Measurements from ENCODE around the gene HDAC9.
"Not testable (repeated sequence)": the region's sequence is repeated elsewhere in the genome, so short reads cannot be mapped to it uniquely, and the experiment has no call there.

Gene HDAC9

DNA sequence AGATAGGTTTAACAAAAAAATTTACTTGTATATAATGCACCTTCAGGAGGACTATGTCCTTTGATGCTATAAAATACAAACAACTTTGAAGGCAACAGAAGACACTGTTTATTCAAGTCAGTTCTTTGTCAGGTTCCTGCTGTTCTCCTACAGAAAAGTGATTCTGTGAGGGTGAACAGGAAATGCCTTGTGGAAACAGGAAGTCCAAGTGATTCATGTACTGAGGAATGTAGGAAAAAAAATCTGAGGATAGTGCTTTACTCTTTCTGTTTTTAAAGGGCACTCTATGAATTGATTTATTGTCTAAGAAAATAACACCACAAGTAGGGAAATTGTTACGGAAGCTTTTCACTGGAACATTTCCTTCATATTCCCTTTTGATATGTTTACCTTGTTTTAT lies 171.9 kb downstream of the HDAC9 start:
- peak in 1 of 2 experiments; percentile 2 for DNase-seq

DNA sequence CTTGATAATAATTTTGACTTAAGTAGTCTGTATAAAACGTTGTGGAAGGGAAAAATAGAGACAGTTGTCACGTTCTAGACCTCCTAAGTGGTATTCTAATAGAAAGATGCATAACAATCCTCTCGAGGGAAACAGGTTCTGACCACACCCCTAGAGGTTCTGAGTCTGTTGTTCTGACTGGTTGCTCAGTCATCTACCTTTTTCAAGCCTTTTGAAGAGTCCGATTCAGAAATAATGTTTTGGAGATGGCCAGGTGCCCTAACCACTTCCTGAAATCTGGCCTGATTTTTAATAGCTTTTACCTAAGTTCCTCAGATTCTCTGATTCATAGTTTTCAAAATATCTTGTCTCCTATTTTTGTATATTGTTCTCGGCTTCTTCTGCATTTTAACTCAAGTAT lies 175.6 kb downstream of the HDAC9 start:
- DNase-seq = no peak

- no peak for DNase-seq
Measured at GRCh38 chr7:18675579-18675978, 180.0 kb downstream of the HDAC9 start.

GRCh38 chr7:18679261-18679660 lies 183.7 kb downstream of the HDAC9 start:
- no peak for DNase-seq

- DNase-seq = no peak
Measured at GRCh38 chr7:18680576-18680975, 185.0 kb downstream of the HDAC9 start.

GRCh38 chr7:18684916-18685315 lies 189.4 kb downstream of the HDAC9 start:
- DNase-seq = no peak

GRCh38 chr7:18685971-18686370 lies 190.4 kb downstream of the HDAC9 start:
- DNase-seq = no peak

DNA sequence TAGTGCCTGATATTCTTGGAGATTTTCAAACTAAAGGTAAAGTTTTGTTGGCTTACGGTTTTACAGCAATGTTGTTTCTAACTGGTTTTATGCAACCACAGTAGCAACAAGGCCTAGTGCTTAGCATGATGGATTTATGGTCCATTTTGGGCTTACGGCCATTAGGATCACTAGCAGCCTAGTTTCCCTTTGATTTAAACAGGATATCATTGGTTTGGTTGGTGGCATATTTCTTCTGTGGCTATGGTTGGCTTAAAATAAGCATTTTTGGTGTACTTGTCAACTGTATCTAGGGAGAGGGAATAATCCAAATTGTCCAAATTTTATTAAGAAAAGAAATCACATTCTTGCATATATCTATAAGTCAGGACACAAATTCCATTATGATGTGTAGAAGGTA lies 194.0 kb downstream of the HDAC9 start:
- no peak for DNase-seq

DNA sequence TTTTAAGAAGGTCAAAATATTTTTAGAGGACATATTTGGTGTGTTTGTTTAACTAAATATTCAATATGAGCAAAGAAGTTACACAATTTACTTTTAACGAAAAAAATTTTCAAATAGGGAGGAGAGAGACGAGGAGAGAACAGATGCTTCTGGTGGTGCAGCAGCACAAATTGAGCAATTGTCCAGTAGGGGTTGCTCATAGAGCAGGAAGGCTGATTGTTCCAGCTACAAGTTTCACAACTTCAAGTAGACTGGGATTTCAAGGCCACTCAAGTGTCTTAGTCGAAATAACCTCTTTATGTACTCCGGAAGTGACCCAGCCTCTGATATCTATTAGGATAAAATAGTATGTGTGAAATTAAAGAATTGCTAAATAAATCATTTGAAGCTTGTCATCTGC lies 197.9 kb downstream of the HDAC9 start:
- peak; percentile 6 to 28 for DNase-seq

DNA sequence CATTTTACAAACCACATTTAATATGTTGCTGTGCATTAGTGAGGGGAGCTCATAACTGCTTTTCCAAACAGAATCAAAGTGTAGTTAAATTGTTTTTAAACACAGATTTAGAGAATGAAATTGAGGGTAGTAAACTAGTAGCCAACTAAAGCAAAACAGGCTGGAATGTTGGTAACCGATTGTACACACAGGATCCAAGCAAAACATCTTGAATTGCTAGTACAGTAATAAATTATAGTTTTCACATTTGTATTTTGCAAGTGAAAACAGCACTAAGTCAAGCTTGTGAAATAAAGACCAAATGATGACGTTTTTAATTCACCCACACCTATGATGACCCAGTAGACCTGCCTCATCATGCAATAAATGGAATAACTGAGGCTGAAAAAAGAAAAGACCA lies 198.3 kb downstream of the HDAC9 start:
- no peak for DNase-seq

- DNase-seq = no peak
Measured at GRCh38 chr7:18694484-18694883, 198.9 kb downstream of the HDAC9 start.

DNA sequence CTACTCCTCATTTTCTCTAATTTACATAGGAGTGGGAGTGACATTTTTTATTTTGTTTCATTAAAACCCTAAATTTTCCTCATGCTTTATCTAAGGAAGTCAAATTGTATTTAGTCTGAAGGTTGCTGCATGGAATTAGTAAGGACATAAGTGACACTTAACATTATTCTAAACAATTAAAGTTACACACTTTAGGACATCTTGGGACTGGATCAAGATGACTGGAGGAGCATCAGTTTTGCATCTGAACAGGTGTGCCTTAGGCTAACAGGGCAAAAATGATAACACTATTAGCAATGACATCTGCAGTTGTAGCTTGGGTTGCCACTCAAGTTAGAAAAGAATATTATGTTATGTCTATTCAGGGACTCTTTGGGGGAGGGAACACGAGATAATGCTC lies 199.4 kb downstream of the HDAC9 start:
- no peak for DNase-seq

DNA sequence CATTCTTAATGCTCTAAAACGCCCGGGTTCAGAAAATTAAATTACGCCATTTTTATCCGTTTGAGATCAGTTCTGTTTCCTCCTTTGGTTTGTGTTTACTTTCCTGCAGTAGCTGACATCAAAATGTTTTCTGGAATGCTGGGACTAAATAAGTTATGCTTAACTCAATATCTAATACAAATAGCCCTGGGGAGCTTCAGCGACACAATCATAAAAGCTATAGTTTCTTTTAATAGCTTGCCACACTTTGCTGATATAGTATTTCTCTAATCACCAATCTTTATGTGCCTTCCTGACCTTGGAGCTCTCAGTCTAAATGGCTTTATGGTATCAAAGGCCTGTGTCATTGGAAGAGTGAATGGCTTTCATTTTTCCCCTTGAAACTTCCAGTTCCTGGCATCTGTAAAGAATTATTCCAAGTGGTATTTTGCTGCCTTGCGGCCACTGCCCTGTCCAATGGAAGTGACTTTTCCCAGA lies 202.7 kb downstream of the HDAC9 start:
- DNase-seq = no peak

DNA sequence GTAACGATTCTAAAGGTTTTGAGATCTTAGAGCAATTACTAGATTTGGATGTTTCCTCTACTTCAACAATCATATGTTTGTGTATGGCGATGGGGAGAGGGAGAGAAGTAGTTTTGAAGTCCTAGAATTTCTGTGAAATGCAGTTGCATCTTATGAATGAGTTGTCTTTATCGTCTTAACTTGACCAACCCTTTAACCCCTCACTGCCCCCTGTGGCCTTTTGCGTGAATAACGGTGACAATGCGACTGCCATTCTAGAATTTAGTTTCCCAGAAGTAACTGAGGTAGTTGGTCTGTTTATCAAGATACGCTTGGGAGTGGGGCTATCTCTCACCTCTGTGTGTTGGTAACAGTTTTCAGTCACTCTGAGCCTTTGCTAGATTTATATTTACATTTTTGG lies 204.6 kb downstream of the HDAC9 start:
- DNase-seq = no peak

DNA sequence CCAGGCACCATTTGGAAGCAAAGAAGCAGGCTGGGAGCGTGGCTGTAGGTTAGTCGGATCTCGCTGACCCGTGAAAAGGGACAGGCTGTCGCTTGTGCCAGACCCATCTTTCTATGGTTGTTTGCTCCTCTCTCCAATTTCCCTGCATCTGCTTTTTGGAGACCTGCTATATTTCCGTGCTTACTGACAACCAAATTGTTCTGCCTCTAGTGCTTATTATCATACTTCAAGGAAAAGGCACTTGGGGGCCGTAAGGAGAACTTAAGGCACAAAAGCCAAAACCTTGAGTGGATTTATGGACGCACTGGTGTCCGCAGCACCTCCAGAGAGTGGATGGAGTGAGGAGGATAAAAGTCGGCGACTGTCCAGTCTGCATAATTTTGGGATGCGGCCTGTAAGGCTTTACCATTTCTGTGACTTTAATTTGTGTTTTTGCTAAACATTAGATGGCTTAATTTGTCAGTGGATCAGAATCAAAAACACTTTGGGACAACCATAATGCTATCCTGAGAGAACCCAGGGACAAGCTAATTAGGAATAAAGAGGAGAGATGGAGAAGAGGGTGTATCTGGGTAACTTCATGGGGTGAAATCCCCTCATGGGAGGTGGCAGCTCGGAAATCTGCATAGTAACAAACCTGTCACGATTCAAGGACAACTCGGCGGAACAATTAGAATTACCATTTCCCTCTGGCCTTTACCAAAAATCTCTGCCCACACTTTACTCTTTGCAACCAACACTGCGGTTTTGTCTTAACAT lies 206.7 kb downstream of the HDAC9 start:
- no peak for DNase-seq

- no peak for DNase-seq
Measured at GRCh38 chr7:18703685-18704084, 208.1 kb downstream of the HDAC9 start.

GRCh38 chr7:18706670-18707069 lies 211.1 kb downstream of the HDAC9 start:
- no peak for DNase-seq

DNA sequence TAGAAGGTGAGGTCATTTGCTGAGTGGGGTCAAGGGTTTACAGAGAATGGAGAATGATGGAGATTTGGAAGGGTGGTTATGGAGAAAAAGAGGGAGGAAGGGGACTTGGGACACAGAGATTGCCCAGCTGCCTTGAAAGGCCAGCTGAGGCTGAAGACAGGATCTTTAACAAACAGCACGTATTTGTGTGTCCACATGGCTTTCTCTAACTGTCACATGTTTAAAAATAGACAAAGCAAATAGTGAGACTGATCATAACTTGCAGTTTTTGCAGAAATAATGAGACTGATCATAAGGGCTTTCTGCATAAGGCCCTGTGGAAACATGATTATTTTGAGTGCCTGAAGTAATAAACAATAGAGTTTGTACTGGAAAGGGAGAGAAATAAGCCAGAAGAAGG lies 212.7 kb downstream of the HDAC9 start:
- DNase-seq = no peak

DNA sequence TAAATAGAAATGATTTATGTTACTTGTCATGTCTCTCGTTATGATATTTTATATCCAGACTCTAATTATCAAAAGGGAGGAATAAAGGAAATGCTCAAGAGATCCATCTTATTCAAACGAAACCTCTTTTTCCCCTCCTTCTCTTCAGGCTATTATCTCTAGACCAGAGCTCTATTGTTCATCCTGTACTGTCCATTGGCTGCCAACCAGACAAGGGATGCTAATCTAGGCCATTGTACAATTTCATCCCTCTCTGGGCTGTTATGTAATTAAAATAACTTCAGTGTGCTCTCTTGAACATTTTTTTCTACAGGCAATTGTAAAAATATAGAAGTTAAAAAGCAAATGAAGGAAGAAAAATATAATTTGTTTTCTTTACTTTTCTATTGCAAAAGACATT lies 220.4 kb downstream of the HDAC9 start:
- no peak for DNase-seq

DNA sequence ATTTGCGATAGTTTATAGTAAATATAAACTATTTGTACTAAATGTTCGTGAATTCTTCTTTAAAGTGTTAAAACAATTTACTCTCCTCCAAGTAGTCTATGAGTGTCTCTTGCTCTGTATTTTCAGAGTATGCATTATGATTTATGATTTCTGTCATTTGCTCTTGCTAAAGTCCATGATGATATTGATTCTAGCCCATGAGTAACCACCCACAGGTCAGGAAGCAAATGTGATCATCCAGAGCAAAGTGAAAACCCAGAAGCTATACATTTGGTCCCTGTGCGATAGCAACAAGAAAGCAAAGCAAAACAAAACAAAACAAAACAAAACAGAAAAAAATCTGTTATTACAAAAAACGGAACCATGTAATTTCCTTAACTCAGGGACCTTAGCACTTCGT lies 225.9 kb downstream of the HDAC9 start:
- DNase-seq = no peak

GRCh38 chr7:18724318-18724717 lies 228.8 kb downstream of the HDAC9 start:
- no peak for DNase-seq

GRCh38 chr7:18727115-18727870 lies 231.7 kb downstream of the HDAC9 start:
- DNase-seq = no peak

GRCh38 chr7:18736012-18736411 lies 240.5 kb downstream of the HDAC9 start:
- not testable (repeated sequence) for DNase-seq

DNA sequence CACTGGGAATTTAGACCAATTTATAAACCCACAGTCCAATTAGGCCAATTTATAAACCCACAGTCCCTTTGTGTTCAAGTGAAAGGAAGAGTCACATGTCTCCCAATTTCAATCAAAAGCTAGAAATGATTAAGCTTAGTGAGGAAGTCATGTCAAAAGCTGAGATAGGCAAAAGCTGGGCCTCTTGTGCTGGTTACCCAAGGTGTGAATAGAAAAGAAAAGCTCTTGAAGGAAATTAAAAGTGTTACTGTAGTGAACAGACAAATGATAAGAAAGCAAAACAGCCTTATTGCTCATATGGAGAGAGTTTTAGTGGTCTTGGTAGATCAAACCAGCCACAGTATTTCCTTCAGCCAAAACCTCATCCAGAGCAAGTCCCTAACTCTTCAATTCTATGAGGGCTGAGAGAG lies 245.0 kb downstream of the HDAC9 start:
- DNase-seq = no peak

Data from AML-193 (cell line).